K562 (cell line): ENCODE measurements around the gene PIGB. TPM values are rescaled to one million over a fixed set of nuclear protein-coding genes. Genes with fewer than 3 reads are reported as not detected.

Experiments used
- ETS2 ChIP-seq: IDR thresholded peaks from 2 replicates; pipeline ENCODE4 v1.6.1; 2016; ENCODE audit warnings: borderline replicate concordance, missing genetic modification characterization, mild to moderate bottlenecking, moderate library complexity, missing compliant biosample characterization; ENCODE audit not compliant: poor library complexity, severe bottlenecking
- MCM7 ChIP-seq, 2 experiments: fragments of 450-650 bp; IDR thresholded peaks; 2 replicates each; pipeline ENCODE4 v1.6.1; 2016 to 2018
- NR2C2 ChIP-seq, 2 experiments: fragments of 200-800 bp in 1 of 2; sonication (Bioruptor generic) in 1 of 2; sonication (generic) in 1 of 2; formaldehyde crosslinking in 1 of 2; IDR thresholded peaks; 2 replicates each; pipeline versions ENCODE4 v1.6.1 to v1.8.0; 2016 to 2022; ENCODE audit warnings: mild to moderate bottlenecking in 1 of 2, missing compliant biosample characterization in 1 of 2, missing genetic modification characterization in 1 of 2, missing genetic modification reagents in 1 of 2
- NR2F6 ChIP-seq: fragments of 450-650 bp; formaldehyde crosslinking; IDR thresholded peaks from 2 replicates; pipeline ENCODE4 v1.4.0; 2020; ENCODE audit warnings: mild to moderate bottlenecking
- PHTF2 ChIP-seq: fragments of 250-450 bp; sonication (Bioruptor Pico); IDR thresholded peaks from 2 replicates; pipeline ENCODE4 v1.5.0; 2021; ENCODE audit warnings: mild to moderate bottlenecking
- RFX1 ChIP-seq: fragments of 450-650 bp; IDR thresholded peaks from 2 replicates; pipeline ENCODE4 v1.6.1; 2016; ENCODE audit warnings: mild to moderate bottlenecking, moderate library complexity
- ZNF239 ChIP-seq: fragments of 250-450 bp; sonication (Bioruptor Pico); IDR thresholded peaks from 2 replicates; pipeline ENCODE4 v1.4.0; 2020; ENCODE audit warnings: mild to moderate bottlenecking
- ZNF24 ChIP-seq: fragments of 450-650 bp; IDR thresholded peaks from 2 replicates; pipeline ENCODE4 v1.6.1; 2016
- ZNF311 ChIP-seq: fragments of 250-450 bp; sonication (Bioruptor Pico); IDR thresholded peaks from 2 replicates; pipeline ENCODE4 v1.4.0; 2020; ENCODE audit warnings: mild to moderate bottlenecking, moderate library complexity
- polyA plus RNA-seq, 8 experiments: library from polyadenylated mRNA; depleted of rRNA in 4 of 8; stranded (reverse) in 5 of 8; unstranded in 3 of 8; fragments of >200 nt; fragmentation: Nextera tagmentation in 2 of 8; fragmentation: Illumina TruSeq in 1 of 8; extraction: Ambion mirVana in 2 of 8; extraction: Trizol in 1 of 8; gene quantifications; 2 replicates each; pipeline versions ENCODE4 v1.2.1 to v1.2.3, GENCODE V29; 2011 to 2014; ENCODE audit warnings: inconsistent platforms in 1 of 8, missing spikeins in 1 of 8
- total RNA-seq, 7 experiments: library from RNA; depleted of rRNA in 6 of 7; stranded (reverse); fragments of >200 nt in 6 of 7; fragmentation: Illumina TruSeq in 2 of 7; extraction: Trizol in 2 of 7; gene quantifications; 2 replicates each; pipeline versions ENCODE4 v1.2.1 to v1.2.3, GENCODE V29; 2011 to 2021; ENCODE audit warnings: low replicate concordance in 1 of 7
- TF ChIP-seq, protein P1 (sequence below): fragments of 200-400 bp; formaldehyde crosslinking; IDR thresholded peaks from 2 replicates; pipeline ENCODE4 v1.6.1; 2017; ENCODE audit warnings: mild to moderate bottlenecking, low read depth, low read length, moderate library complexity
- TF ChIP-seq, protein P2 (sequence below): fragments of 200-800 bp; sonication (Bioruptor generic); IDR thresholded peaks from 2 replicates; pipeline ENCODE4 v1.6.1; 2016; ENCODE audit warnings: missing genetic modification characterization, missing compliant biosample characterization
- TF ChIP-seq, protein P3 (sequence below): fragments of 450-650 bp; formaldehyde crosslinking; IDR thresholded peaks from 2 replicates; pipeline ENCODE4 v1.4.0; 2020; ENCODE audit warnings: mild to moderate bottlenecking, moderate library complexity
- TF ChIP-seq, protein P4 (sequence below): fragments of 200-800 bp; sonication (Bioruptor generic); IDR thresholded peaks from 2 replicates; pipeline ENCODE4 v1.6.1; 2017; ENCODE audit warnings: missing genetic modification characterization, missing compliant biosample characterization
- TF ChIP-seq, protein P5 (sequence below): sonication (generic); formaldehyde crosslinking; IDR thresholded peaks from 2 replicates; pipeline ENCODE4 v1.8.0; 2022; ENCODE audit warnings: missing genetic modification reagents, mild to moderate bottlenecking, borderline replicate concordance

The PIGB gene
- total and polyA plus RNA-seq, 9 of the 15 experiments (the other 6 are each of a cell fraction or from before 2014, with no cell fraction given), result 9.9 to 32.3 (median 18.2) TPM

DNA sequence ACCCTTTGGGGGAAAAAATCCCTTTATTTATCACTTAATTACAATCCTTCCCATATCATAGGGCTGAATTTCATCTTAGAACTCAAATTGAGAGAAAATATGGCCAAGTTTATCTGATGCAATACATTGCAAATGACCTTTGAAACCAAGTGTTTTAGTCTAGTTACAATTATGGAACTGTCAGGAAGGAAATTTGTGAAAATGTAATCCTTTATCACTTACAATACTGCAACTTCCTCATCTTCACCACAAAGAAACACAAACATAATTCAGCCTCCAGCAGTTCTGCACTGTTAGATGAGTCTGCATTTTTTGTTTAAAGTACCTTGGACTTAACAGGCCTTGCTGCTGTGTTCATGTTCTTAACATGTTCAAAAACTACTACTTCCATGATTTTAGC is 84.5 kb downstream of the PIGB start (continued):
- TF ChIP-seq, protein P1, sequence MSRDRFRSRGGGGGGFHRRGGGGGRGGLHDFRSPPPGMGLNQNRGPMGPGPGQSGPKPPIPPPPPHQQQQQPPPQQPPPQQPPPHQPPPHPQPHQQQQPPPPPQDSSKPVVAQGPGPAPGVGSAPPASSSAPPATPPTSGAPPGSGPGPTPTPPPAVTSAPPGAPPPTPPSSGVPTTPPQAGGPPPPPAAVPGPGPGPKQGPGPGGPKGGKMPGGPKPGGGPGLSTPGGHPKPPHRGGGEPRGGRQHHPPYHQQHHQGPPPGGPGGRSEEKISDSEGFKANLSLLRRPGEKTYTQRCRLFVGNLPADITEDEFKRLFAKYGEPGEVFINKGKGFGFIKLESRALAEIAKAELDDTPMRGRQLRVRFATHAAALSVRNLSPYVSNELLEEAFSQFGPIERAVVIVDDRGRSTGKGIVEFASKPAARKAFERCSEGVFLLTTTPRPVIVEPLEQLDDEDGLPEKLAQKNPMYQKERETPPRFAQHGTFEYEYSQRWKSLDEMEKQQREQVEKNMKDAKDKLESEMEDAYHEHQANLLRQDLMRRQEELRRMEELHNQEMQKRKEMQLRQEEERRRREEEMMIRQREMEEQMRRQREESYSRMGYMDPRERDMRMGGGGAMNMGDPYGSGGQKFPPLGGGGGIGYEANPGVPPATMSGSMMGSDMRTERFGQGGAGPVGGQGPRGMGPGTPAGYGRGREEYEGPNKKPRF, result no peak
- TF ChIP-seq MCM7 (IDR thresholded peaks at IDR 0.05) (no peak), ETS2 (no peak), ZNF239 (CRISPR knock-in tag) (no peak), ZNF311 (CRISPR knock-in tag) (no peak), ZNF24 (no peak), RFX1 (no peak), NR2C2 (CRISPR knock-in tag; IDR thresholded peaks at IDR 0.05) (no peak), NR2C2 (tag; IDR thresholded peaks at IDR 0.05) (peak; percentile 64; the same call in 1 of the 2 replicates), PHTF2 (no peak), NR2F6 (CRISPR knock-in tag) (no peak)
- TF ChIP-seq, protein P2, sequence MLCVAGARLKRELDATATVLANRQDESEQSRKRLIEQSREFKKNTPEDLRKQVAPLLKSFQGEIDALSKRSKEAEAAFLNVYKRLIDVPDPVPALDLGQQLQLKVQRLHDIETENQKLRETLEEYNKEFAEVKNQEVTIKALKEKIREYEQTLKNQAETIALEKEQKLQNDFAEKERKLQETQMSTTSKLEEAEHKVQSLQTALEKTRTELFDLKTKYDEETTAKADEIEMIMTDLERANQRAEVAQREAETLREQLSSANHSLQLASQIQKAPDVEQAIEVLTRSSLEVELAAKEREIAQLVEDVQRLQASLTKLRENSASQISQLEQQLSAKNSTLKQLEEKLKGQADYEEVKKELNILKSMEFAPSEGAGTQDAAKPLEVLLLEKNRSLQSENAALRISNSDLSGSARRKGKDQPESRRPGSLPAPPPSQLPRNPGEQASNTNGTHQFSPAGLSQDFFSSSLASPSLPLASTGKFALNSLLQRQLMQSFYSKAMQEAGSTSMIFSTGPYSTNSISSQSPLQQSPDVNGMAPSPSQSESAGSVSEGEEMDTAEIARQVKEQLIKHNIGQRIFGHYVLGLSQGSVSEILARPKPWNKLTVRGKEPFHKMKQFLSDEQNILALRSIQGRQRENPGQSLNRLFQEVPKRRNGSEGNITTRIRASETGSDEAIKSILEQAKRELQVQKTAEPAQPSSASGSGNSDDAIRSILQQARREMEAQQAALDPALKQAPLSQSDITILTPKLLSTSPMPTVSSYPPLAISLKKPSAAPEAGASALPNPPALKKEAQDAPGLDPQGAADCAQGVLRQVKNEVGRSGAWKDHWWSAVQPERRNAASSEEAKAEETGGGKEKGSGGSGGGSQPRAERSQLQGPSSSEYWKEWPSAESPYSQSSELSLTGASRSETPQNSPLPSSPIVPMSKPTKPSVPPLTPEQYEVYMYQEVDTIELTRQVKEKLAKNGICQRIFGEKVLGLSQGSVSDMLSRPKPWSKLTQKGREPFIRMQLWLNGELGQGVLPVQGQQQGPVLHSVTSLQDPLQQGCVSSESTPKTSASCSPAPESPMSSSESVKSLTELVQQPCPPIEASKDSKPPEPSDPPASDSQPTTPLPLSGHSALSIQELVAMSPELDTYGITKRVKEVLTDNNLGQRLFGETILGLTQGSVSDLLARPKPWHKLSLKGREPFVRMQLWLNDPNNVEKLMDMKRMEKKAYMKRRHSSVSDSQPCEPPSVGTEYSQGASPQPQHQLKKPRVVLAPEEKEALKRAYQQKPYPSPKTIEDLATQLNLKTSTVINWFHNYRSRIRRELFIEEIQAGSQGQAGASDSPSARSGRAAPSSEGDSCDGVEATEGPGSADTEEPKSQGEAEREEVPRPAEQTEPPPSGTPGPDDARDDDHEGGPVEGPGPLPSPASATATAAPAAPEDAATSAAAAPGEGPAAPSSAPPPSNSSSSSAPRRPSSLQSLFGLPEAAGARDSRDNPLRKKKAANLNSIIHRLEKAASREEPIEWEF, result 0 out of 2 replicates have a peak, but pooled peaks have one; percentile 28
- TF ChIP-seq, protein P3, sequence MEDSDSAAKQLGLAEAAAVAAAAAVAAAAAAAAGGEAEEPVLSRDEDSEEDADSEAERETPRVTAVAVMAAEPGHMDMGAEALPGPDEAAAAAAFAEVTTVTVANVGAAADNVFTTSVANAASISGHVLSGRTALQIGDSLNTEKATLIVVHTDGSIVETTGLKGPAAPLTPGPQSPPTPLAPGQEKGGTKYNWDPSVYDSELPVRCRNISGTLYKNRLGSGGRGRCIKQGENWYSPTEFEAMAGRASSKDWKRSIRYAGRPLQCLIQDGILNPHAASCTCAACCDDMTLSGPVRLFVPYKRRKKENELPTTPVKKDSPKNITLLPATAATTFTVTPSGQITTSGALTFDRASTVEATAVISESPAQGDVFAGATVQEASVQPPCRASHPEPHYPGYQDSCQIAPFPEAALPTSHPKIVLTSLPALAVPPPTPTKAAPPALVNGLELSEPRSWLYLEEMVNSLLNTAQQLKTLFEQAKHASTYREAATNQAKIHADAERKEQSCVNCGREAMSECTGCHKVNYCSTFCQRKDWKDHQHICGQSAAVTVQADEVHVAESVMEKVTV (CRISPR knock-in tag), result no peak
- TF ChIP-seq, protein P4, sequence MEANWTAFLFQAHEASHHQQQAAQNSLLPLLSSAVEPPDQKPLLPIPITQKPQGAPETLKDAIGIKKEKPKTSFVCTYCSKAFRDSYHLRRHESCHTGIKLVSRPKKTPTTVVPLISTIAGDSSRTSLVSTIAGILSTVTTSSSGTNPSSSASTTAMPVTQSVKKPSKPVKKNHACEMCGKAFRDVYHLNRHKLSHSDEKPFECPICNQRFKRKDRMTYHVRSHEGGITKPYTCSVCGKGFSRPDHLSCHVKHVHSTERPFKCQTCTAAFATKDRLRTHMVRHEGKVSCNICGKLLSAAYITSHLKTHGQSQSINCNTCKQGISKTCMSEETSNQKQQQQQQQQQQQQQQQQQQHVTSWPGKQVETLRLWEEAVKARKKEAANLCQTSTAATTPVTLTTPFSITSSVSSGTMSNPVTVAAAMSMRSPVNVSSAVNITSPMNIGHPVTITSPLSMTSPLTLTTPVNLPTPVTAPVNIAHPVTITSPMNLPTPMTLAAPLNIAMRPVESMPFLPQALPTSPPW (CRISPR knock-in tag), result no peak
- TF ChIP-seq, protein P5, sequence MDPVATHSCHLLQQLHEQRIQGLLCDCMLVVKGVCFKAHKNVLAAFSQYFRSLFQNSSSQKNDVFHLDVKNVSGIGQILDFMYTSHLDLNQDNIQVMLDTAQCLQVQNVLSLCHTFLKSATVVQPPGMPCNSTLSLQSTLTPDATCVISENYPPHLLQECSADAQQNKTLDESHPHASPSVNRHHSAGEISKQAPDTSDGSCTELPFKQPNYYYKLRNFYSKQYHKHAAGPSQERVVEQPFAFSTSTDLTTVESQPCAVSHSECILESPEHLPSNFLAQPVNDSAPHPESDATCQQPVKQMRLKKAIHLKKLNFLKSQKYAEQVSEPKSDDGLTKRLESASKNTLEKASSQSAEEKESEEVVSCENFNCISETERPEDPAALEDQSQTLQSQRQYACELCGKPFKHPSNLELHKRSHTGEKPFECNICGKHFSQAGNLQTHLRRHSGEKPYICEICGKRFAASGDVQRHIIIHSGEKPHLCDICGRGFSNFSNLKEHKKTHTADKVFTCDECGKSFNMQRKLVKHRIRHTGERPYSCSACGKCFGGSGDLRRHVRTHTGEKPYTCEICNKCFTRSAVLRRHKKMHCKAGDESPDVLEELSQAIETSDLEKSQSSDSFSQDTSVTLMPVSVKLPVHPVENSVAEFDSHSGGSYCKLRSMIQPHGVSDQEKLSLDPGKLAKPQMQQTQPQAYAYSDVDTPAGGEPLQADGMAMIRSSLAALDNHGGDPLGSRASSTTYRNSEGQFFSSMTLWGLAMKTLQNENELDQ (CRISPR knock-in tag), result no peak
